ENCODE results near the gene CLHC1.
"Not testable (repeated sequence)": the region's sequence is repeated elsewhere in the genome, so short reads cannot be mapped to it uniquely, and the experiment has no call there.

CLHC1 gene

GRCh38 chr2:55152475-55153412, 79.3 kb downstream of the CLHC1 start:
- no peak for DNase-seq (ENCODE audit: low read depth)

GRCh38 chr2:55151733-55152433, 80.2 kb downstream of the CLHC1 start:
- DNase-seq (ENCODE audit: low read depth), result no peak

- DNase-seq (ENCODE audit: low read depth), result no peak
These were observed 81.3 kb downstream of the CLHC1 start for GRCh38 chr2:55150834-55151233.

DNA sequence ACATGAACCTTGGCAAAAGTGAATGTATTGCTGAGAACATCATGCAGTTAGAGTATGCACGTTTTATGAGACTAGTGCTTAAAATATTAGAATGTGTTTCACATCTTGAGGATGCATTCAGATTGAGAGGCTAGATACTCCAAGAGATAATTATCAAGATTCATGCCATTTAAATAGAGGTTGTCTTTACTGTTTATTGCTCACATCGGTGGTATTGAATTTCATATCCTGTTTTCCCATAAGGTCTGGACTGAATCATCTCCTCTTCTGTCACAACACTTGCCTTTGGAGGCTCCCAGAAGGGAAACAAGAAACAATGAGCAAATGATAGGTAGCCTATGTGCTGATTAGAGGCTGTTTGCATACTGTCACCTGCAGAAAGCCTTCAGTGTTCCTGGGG, 83.8 kb downstream of the CLHC1 start:
- no peak for DNase-seq (ENCODE audit: low read depth)

- no peak for DNase-seq (ENCODE audit: low read depth)
These were observed 84.6 kb downstream of the CLHC1 start for GRCh38 chr2:55147531-55147930.

- no peak for DNase-seq (ENCODE audit: low read depth)
These were observed 85.1 kb downstream of the CLHC1 start for GRCh38 chr2:55147041-55147440.

DNA sequence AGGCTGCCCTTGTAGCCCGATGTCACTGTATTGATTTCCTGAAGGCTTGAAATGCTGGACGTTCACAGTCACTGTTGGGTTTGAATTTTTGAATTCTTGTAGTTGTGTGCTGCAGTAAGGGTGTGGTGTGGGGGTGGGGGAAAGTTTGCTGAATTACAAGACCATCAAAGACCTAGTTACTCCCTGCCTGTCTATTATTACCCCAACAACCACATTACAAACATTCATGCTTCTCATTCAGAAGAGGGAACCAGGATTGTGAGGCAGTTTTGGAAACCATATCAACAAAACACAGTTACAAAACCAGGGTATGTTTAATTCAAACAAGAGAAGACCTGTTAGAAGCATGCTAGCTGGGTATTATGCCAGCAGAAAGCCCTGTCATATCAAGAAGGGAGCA, 85.8 kb downstream of the CLHC1 start:
- no peak for DNase-seq (ENCODE audit: low read depth)

GRCh38 chr2:55144922-55145820, 86.9 kb downstream of the CLHC1 start:
- DNase-seq (ENCODE audit: low read depth), result no peak

GRCh38 chr2:55143706-55144105, 88.4 kb downstream of the CLHC1 start:
- DNase-seq (ENCODE audit: low read depth), result not testable (repeated sequence)

DNA sequence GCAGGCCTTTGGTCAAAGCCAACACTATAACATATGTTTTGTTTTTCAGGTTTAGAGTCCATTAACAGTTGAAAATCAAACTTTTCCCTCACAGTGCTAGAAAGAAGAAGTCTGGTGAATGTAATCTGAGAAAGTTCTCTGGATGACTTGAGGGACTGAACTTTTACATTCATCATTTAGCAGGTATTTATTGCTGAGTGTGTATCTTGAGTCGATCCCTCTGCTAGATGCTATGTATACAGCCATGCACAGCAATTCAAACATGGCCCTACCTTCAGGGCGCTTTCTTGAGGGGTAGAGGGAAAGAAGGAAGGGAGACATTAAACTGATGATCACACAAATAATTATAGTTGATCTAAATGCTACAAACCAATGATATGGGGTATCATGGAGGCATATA, 89.6 kb downstream of the CLHC1 start:
- DNase-seq (ENCODE audit: low read depth), result no peak

- no peak for DNase-seq (ENCODE audit: low read depth)
These were observed 90.3 kb downstream of the CLHC1 start for GRCh38 chr2:55141572-55142413.

DNA sequence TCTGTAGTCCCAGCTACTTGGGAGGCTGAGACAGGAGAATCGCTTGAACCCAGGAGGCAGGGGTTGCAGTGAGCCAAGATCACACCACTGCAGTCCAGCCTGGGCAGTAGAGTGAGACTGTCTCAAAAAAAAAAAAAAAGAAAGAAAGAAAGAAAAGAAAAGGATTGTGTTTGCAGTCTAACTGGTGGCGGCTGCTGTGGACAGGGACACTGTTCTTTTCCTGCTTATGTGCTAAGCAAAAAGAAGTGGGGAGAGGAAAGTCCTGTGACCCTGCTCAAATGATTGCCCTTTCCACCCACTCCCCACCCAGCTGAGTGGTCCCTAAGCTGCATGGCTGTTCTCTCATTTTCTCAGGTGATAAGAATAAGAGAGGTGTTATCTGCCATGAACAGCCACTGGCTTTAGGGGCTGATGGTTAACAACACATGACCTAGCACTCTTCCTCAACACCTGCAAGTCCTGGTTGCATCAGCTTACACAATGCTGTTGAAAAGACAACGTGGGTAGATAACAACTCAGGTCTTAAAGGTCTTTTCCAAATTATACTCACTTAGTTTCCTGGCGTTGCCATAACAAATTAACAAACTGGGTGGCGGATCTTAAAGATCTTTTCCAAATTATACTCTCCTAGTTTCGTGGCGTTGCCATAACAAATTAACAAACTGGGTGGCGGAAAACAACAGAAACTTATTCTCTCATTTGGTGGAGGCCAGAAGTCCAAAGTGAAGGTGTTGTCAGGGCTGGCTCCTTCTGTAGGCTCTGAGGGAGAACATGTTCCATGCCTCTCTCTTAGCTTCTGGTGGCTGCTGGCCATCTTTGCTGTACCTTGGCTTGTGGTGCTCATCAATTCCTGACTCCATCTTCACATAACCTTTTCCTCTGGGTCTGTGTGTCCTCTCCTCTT, 91.5 kb downstream of the CLHC1 start:
- DNase-seq (ENCODE audit: low read depth), result no peak

DNA sequence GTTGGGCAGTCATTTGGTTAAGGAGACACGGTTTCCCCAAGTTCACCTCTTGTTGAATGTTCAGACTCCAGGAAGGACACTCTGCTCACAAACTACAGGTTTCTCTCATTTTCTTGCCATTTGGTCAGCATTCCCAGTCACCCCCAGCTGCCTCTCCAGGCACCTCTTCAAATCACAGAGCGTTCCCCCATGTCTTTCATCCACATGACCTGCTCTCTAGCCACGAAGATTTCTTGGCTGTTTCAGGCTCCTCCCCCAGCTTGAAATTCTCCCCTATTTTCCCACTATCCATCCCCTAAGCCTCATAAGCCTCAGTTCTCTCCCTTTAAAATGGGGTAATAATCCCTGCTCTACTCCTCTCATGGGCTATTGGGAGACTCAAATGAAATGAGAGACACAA, 92.8 kb downstream of the CLHC1 start:
- DNase-seq (ENCODE audit: low read depth), result no peak

GRCh38 chr2:55138882-55139229, 93.2 kb downstream of the CLHC1 start:
- no peak for DNase-seq (ENCODE audit: low read depth)

- DNase-seq (ENCODE audit: low read depth), result no peak
These were observed 93.8 kb downstream of the CLHC1 start for GRCh38 chr2:55138014-55138881.

GRCh38 chr2:55137024-55137958, 94.8 kb downstream of the CLHC1 start:
- DNase-seq (ENCODE audit: low read depth), result no peak

DNA sequence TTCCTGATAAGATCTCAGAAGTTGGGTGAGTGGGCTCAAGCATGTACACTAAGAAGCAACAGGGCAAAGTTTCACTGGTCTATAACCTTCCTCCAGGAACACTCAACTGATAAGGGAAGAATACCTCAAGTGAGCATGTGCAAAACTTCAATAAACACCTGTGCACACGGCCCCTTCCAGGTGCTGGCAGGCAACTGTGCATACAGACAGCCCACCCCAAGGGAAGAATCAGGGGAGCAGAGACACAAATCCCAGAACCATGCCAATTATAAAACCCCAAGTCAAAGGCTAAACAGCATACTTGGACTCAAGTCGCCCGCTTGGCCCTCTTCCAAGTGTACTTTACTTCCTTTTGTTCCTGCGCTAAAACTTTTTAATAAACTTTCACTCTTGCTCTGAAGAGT, 96.0 kb downstream of the CLHC1 start:
- DNase-seq (ENCODE audit: low read depth), result no peak

DNA sequence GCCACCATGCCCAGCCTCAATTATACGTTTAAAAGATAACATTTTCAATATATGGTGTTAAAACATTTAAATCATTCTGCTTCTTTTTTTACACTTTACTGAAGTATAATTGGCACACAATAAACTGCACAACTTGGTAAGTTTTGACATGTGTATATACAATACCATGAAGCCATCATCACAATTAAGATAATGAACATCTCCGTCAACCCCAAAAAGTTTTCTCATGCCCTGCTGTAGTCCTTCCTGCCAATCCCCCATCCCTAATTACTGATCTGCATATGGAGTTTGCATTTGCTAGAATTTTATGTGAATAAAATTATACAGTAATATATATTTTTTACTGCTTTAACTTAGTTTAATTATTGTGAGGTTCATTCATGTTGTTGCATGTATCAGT, 96.6 kb downstream of the CLHC1 start:
- DNase-seq (ENCODE audit: low read depth), result no peak
